GM23338 (cell line): ENCODE measurements around the gene ETHE1. TPM values are rescaled to one million over a fixed set of nuclear protein-coding genes. Genes with fewer than 3 reads are reported as not detected.

Experiments
- ATAC-seq: fragments of 200-7000 bp; cut with Tn5 transposase; 3 replicates; pipeline ENCODE4 v1.9.1; 2020
- DNase-seq: peaks from one replicate; pipeline ENCODE4 v3.0.0-alpha.2; 2015; ENCODE audit warnings: low spot score
- H2AFZ ChIP-seq: fragments of 200-600 bp; sonication (generic); 2 replicates; pipeline ENCODE4 v1.8.0; 2016; ENCODE audit warnings: antibody characterized with exemption, mild to moderate bottlenecking, moderate library complexity
- H3F3A ChIP-seq: fragments of 200-600 bp; sonication (generic); replicated peaks from 2 replicates; pipeline ENCODE4 v1.8.0; 2017; ENCODE audit warnings: antibody characterized with exemption, mixed run types, low read depth
- H3K27ac ChIP-seq: fragments of 200-600 bp; sonication (generic); 2 replicates; pipeline ENCODE4 v1.6.1; 2016; ENCODE audit warnings: low read depth
- H3K27me3 ChIP-seq: fragments of 200-600 bp; sonication (generic); 2 replicates; pipeline ENCODE4 v1.8.0; 2016; ENCODE audit warnings: mild to moderate bottlenecking, mixed run types, moderate library complexity; ENCODE audit not compliant: insufficient read depth
- H3K36me3 ChIP-seq: fragments of 200-600 bp; sonication (generic); 2 replicates; pipeline ENCODE4 v1.8.0; 2016; ENCODE audit warnings: mild to moderate bottlenecking; ENCODE audit not compliant: insufficient read depth
- H3K4me1 ChIP-seq: fragments of 200-600 bp; sonication (generic); 2 replicates; pipeline ENCODE4 v1.8.0; 2016; ENCODE audit warnings: mild to moderate bottlenecking, moderate library complexity; ENCODE audit not compliant: insufficient read depth
- H3K4me2 ChIP-seq: fragments of 200-600 bp; sonication (generic); 2 replicates; pipeline ENCODE4 v1.7.1; 2017; ENCODE audit warnings: mixed run types
- H3K4me3 ChIP-seq: fragments of 200-600 bp; sonication (generic); 2 replicates; pipeline ENCODE4 v1.6.1; 2016; ENCODE audit warnings: mixed run types
- H3K79me2 ChIP-seq: fragments of 200-600 bp; sonication (generic); replicated peaks from 2 replicates; pipeline ENCODE4 v1.8.0; 2017; ENCODE audit warnings: mild to moderate bottlenecking; ENCODE audit not compliant: insufficient read depth
- H3K9me2 ChIP-seq: fragments of 200-600 bp; sonication (generic); 2 replicates; pipeline ENCODE4 v1.8.0; 2017; ENCODE audit not compliant: insufficient read depth
- H4K20me1 ChIP-seq: fragments of 200-600 bp; sonication (generic); replicated peaks from 2 replicates; pipeline ENCODE4 v1.8.0; 2017; ENCODE audit warnings: mild to moderate bottlenecking; ENCODE audit not compliant: insufficient read depth
- H3K27ac Mint-ChIP-seq: 2 replicates; pipeline ENCODE4 v1.8.0; 2020; ENCODE audit warnings: inconsistent platforms, mild to moderate bottlenecking, moderate library complexity, mixed read lengths
- H3K27me3 Mint-ChIP-seq: 3 replicates; pipeline ENCODE4 v1.8.0; 2022; ENCODE audit warnings: low read depth, mild to moderate bottlenecking, moderate library complexity, mixed read lengths, inconsistent platforms; ENCODE audit not compliant: insufficient read depth, poor library complexity
- H3K36me3 Mint-ChIP-seq: 3 replicates; pipeline ENCODE4 v1.8.0; 2021; ENCODE audit warnings: low read depth, mild to moderate bottlenecking, inconsistent platforms, moderate library complexity, mixed read lengths
- H3K4me1 Mint-ChIP-seq: 3 replicates; pipeline ENCODE4 v1.8.0; 2020; ENCODE audit warnings: mild to moderate bottlenecking, inconsistent platforms, mixed read lengths
- H3K4me3 Mint-ChIP-seq: 3 replicates; pipeline ENCODE4 v1.8.0; 2021; ENCODE audit warnings: moderate library complexity, mild to moderate bottlenecking, inconsistent platforms, mixed read lengths
- H3K9me3 Mint-ChIP-seq: 3 replicates; pipeline ENCODE4 v1.8.0; 2020; ENCODE audit warnings: moderate library complexity, mild to moderate bottlenecking, inconsistent platforms, mixed read lengths
- CREB1 ChIP-seq: fragments of 250-450 bp; sonication (Bioruptor Pico); IDR thresholded peaks from 2 replicates; pipeline ENCODE4 v1.5.0; 2020; ENCODE audit warnings: low read depth, mild to moderate bottlenecking, moderate library complexity
- ETS1 ChIP-seq: IDR thresholded peaks from 2 replicates; pipeline ENCODE4 v1.6.1; 2016; ENCODE audit warnings: antibody characterized with exemption
- EZH2 ChIP-seq: fragments of 200-600 bp; sonication (generic); IDR thresholded peaks from one replicate; pipeline ENCODE4 v1.8.0; 2017; ENCODE audit warnings: antibody characterized with exemption, mild to moderate bottlenecking, low read depth; ENCODE audit not compliant: unreplicated experiment
- EZH2phosphoT487 ChIP-seq: fragments of 200-600 bp; sonication (generic); IDR thresholded peaks from one replicate; pipeline ENCODE4 v1.8.1; 2018; ENCODE audit warnings: antibody characterized with exemption; ENCODE audit not compliant: unreplicated experiment
- JUNB ChIP-seq: IDR thresholded peaks from one replicate; pipeline ENCODE4 v1.6.1; 2016; ENCODE audit warnings: antibody characterized with exemption; ENCODE audit not compliant: unreplicated experiment
- NANOG ChIP-seq: IDR thresholded peaks from 2 replicates; pipeline ENCODE4 v1.6.1; 2016; ENCODE audit warnings: antibody characterized with exemption, borderline replicate concordance
- POLR2AphosphoS5 ChIP-seq: IDR thresholded peaks from 2 replicates; pipeline ENCODE4 v1.6.1; 2016; ENCODE audit warnings: antibody characterized with exemption, low read depth
- REST ChIP-seq: IDR thresholded peaks from one replicate; pipeline ENCODE4 v1.6.1; 2018; ENCODE audit warnings: antibody characterized with exemption; ENCODE audit not compliant: unreplicated experiment
- STAT1 ChIP-seq: IDR thresholded peaks from one replicate; pipeline ENCODE4 v1.6.1; 2016; ENCODE audit warnings: antibody characterized with exemption; ENCODE audit not compliant: unreplicated experiment
- ZNF114 ChIP-seq: fragments of 250-450 bp; sonication (Bioruptor Pico); IDR thresholded peaks from 2 replicates; pipeline ENCODE4 v1.5.0; 2020; ENCODE audit warnings: mild to moderate bottlenecking, moderate library complexity
- ZNF331 ChIP-seq: fragments of 250-450 bp; sonication (Bioruptor Pico); IDR thresholded peaks from 2 replicates; pipeline ENCODE4 v1.5.0; 2020; ENCODE audit warnings: low read depth, mild to moderate bottlenecking, moderate library complexity
- polyA plus RNA-seq: library from polyadenylated mRNA; unstranded; fragments of >200 nt; fragmentation: Nextera tagmentation; extraction: Ambion mirVana; gene quantifications from 2 replicates; pipeline ENCODE4 v1.2.1, GENCODE V29; 2016
- total RNA-seq: library from RNA; depleted of rRNA; stranded (reverse); fragments of >200 nt; shearing (Covaris generic); gene quantifications from 2 replicates; pipeline ENCODE4 v1.2.3, GENCODE V29; 2014
- TF ChIP-seq, protein P1 (sequence below), 2 experiments: fragments of 200-600 bp in 1 of 2; sonication (generic) in 1 of 2; conservative IDR thresholded peaks; 2 replicates each; pipeline versions ENCODE4 v1.5.1 to v1.6.1; 2016 to 2017; ENCODE audit warnings: antibody characterized with exemption in 2 of 2, low read depth in 2 of 2, mild to moderate bottlenecking in 2 of 2, moderate library complexity in 1 of 2

Gene ETHE1
- total and polyA plus RNA-seq, 2 experiments from 2014 or later = 11.1 to 25.5 TPM

GRCh38 chr19:43462383-43462782 lies 64.6 kb downstream of the ETHE1 start:
- Histone ChIP-seq H3K4me3 (peak overlapping the region; percentile 89), H3K4me1 (peaks cover 15% of the 10 kb centered on the region), H4K20me1 (no peaks in the 10 kb centered on the region), H3K79me2 (no peaks in the 10 kb centered on the region), H3K27me3 (peaks cover 26% of the 10 kb centered on the region), H2AFZ (peak overlapping the region; percentile 96), H3K9me2 (no peaks in the 10 kb centered on the region), H3F3A (peaks cover 14% of the 10 kb centered on the region), H3K27ac (peak overlapping the region; percentile 83), H3K4me2 (peak overlapping the region; percentile 87), H3K36me3 (no peaks in the 10 kb centered on the region)
- TF ChIP-seq JUNB = no peak
- no peak for TF ChIP-seq POLR2AphosphoS5
- TF ChIP-seq EZH2phosphoT487 = no peak
- TF ChIP-seq EZH2 = no peak
- TF ChIP-seq ZNF331 (CRISPR knock-in tag) = no peak
- TF ChIP-seq, protein P1, sequence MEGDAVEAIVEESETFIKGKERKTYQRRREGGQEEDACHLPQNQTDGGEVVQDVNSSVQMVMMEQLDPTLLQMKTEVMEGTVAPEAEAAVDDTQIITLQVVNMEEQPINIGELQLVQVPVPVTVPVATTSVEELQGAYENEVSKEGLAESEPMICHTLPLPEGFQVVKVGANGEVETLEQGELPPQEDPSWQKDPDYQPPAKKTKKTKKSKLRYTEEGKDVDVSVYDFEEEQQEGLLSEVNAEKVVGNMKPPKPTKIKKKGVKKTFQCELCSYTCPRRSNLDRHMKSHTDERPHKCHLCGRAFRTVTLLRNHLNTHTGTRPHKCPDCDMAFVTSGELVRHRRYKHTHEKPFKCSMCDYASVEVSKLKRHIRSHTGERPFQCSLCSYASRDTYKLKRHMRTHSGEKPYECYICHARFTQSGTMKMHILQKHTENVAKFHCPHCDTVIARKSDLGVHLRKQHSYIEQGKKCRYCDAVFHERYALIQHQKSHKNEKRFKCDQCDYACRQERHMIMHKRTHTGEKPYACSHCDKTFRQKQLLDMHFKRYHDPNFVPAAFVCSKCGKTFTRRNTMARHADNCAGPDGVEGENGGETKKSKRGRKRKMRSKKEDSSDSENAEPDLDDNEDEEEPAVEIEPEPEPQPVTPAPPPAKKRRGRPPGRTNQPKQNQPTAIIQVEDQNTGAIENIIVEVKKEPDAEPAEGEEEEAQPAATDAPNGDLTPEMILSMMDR (conservative IDR thresholded peaks at IDR 0.05; ENCODE audit: low read depth in 2 of 2) = no peak
- H3K9me3 Mint-ChIP-seq = no peaks in the 10 kb centered on the region
- H3K27me3 Mint-ChIP-seq = peaks cover 14% of the 10 kb centered on the region
- H3K4me1 Mint-ChIP-seq = peaks cover 8% of the 10 kb centered on the region
- DNase-seq (no peak), ATAC-seq (no peak)
- H3K27ac Mint-ChIP-seq = peak overlapping the region; percentile 89; the same call in 1 of the 2 replicates
- H3K36me3 Mint-ChIP-seq = no peaks in the 10 kb centered on the region
- peak overlapping the region; percentile 94 for H3K4me3 Mint-ChIP-seq

- H3K36me3 ChIP-seq = no peaks in the 10 kb centered on the region
- no peaks in the 10 kb centered on the region for H3K9me2 ChIP-seq
- ATAC-seq = no peak
- Mint-ChIP-seq H3K4me3 (no peak overlapping the region), H3K27ac (no peak overlapping the region), H3K4me1 (peaks cover 8% of the 10 kb centered on the region), H3K9me3 (no peaks in the 10 kb centered on the region), H3K36me3 (no peaks in the 10 kb centered on the region), H3K27me3 (peaks cover 14% of the 10 kb centered on the region)
- peaks cover 24% of the 10 kb centered on the region for H3K27me3 ChIP-seq
- no peak for DNase-seq
- H3F3A ChIP-seq = peaks cover 14% of the 10 kb centered on the region
- H2AFZ ChIP-seq = no peak overlapping the region
- no peak overlapping the region for H3K4me2 ChIP-seq
- no peak overlapping the region for H3K4me3 ChIP-seq
- H4K20me1 ChIP-seq = no peaks in the 10 kb centered on the region
- H3K27ac ChIP-seq = no peak overlapping the region
- H3K79me2 ChIP-seq = no peaks in the 10 kb centered on the region
- peaks cover 15% of the 10 kb centered on the region for H3K4me1 ChIP-seq
- TF ChIP-seq JUNB (no peak), CREB1 (no peak), POLR2AphosphoS5 (no peak), REST (no peak), NANOG (no peak), STAT1 (no peak), ZNF114 (CRISPR knock-in tag) (no peak), EZH2phosphoT487 (no peak), EZH2 (no peak), ETS1 (no peak), ZNF331 (CRISPR knock-in tag) (no peak)
- TF ChIP-seq, protein P1 (conservative IDR thresholded peaks at IDR 0.05; ENCODE audit: low read depth in 2 of 2) = no peak
Measured at GRCh38 chr19:43461303-43461702, 65.7 kb downstream of the ETHE1 start.
